ENCODE data around the gene ZNF865. TPM values are rescaled to one million over a fixed set of nuclear protein-coding genes. Genes with fewer than 3 reads are reported as not detected.

The ZNF865 gene
- polyA plus RNA-seq, 1 experiment: 0.88 TPM

GRCh38 chr19:55641426-55642152, 36.1 kb downstream of the ZNF865 start:
- Histone ChIP-seq H3K9me3 (ENCODE audit: control insufficient read depth, insufficient read depth, low read length) (no peaks in the 10 kb centered on the region; the same call in 1 of the 2 replicates), H3K4me3 (ENCODE audit: low read depth, low read length) (peak overlapping the region; percentile 84), H3K27ac (ENCODE audit: low read depth, low read length) (peak overlapping the region; percentile 83), H3K27me3 (ENCODE audit: control insufficient read depth, insufficient read depth, low read length) (no peaks in the 10 kb centered on the region)
- DNase-seq (ENCODE audit: low read depth, low spot score): no peak
- POLR2A ChIA-PET: interaction anchor here (1.3 kb wide), 1 partner anchor 42 kb away, joined by 5 read pairs; the partner anchor contains the start of genes FIZ1 and ZNF524
- CTCF ChIA-PET: interaction anchor here (0.6 to 1.6 kb wide), 2 partner anchors 12 to 174 kb away, joined by 3 read pairs; no protein-coding TSS in a partner anchor
- TF ChIP-seq CTCF (IDR thresholded peaks at IDR 0.05; ENCODE audit: low read depth, low read length): no peak

GRCh38 chr19:55642153-55643002, 36.9 kb downstream of the ZNF865 start:
- DNase-seq (ENCODE audit: low read depth, low spot score): no peak
- no peak for TF ChIP-seq CTCF (IDR thresholded peaks at IDR 0.05; ENCODE audit: low read depth, low read length)
- ChIA-PET POLR2A (interaction anchor here (1.2 to 1.5 kb wide), 3 partner anchors 18 to 525 kb away, joined by 3 to 5 read pairs (median 4); partner anchors contain the start of genes FIZ1, PPP1R12C, ZNF524 and ZNF784), CTCF (interaction anchor here (0.6 to 1.6 kb wide), 4 partner anchors 10 to 175 kb away, joined by 3 to 4 read pairs (median 3); no protein-coding TSS in a partner anchor)
- Histone ChIP-seq H3K4me3 (ENCODE audit: low read depth, low read length) (peak overlapping the region; percentile 84), H3K27ac (ENCODE audit: low read depth, low read length) (peak overlapping the region; percentile 73), H3K9me3 (ENCODE audit: control insufficient read depth, insufficient read depth, low read length) (no peaks in the 10 kb centered on the region; the same call in 1 of the 2 replicates), H3K27me3 (ENCODE audit: control insufficient read depth, insufficient read depth, low read length) (no peaks in the 10 kb centered on the region)

GRCh38 chr19:55643003-55643886, 37.8 kb downstream of the ZNF865 start, which contains the start of gene ZNF581:
Gene ZNF581, plus strand, starts transcription at chr19:55643649. Its CDS starts 923 bp downstream, at chr19:55644572.
- POLR2A ChIA-PET: interaction anchor here (1.2 to 1.5 kb wide), 3 partner anchors 19 to 526 kb away, joined by 3 to 5 read pairs (median 4); partner anchors contain the start of genes FIZ1, PPP1R12C, ZNF524 and ZNF784
- peak; percentile 56 for DNase-seq (ENCODE audit: low read depth, low spot score)
- CTCF ChIA-PET: interaction anchor here (0.9 to 1.6 kb wide), 3 partner anchors 10 to 176 kb away, joined by 3 to 7 read pairs (median 4); no protein-coding TSS in a partner anchor
- no peaks in the 10 kb centered on the region for H3K27me3 ChIP-seq (ENCODE audit: control insufficient read depth, insufficient read depth, low read length)
- H3K27ac ChIP-seq (ENCODE audit: low read depth, low read length): peak within 1 kb of the TSS; percentile 73
- H3K9me3 ChIP-seq (ENCODE audit: control insufficient read depth, insufficient read depth, low read length): no peaks in the 10 kb centered on the region; the same call in 1 of the 2 replicates
- H3K4me3 ChIP-seq (ENCODE audit: low read depth, low read length): peak within 1 kb of the TSS; percentile 84
- TF ChIP-seq CTCF (IDR thresholded peaks at IDR 0.05; ENCODE audit: low read depth, low read length): no peak

- H3K9me3 ChIP-seq (ENCODE audit: control insufficient read depth, insufficient read depth, low read length): no peaks in the 10 kb centered on the region; the same call in 1 of the 2 replicates
- POLR2A ChIA-PET: no interaction called here
- H3K4me3 ChIP-seq (ENCODE audit: low read depth, low read length): peak overlapping the region; percentile 84
- DNase-seq (ENCODE audit: low read depth, low spot score): no peak
- CTCF ChIA-PET: interaction anchor here (1.5 kb wide), 1 partner anchor 9 kb away, joined by 7 read pairs; no protein-coding TSS in a partner anchor
- peak overlapping the region; percentile 52 for H3K27ac ChIP-seq (ENCODE audit: low read depth, low read length)
- TF ChIP-seq CTCF (IDR thresholded peaks at IDR 0.05; ENCODE audit: low read depth, low read length): no peak
- no peaks in the 10 kb centered on the region for H3K27me3 ChIP-seq (ENCODE audit: control insufficient read depth, insufficient read depth, low read length)
These were observed 38.4 kb downstream of the ZNF865 start for GRCh38 chr19:55643887-55644176.

All from AG04450 (cell line).